AG04449 (cell line): ENCODE data around the gene ZFPM1.

Experiments used
- CTCF ChIA-PET: fragments of 350-600 bp; formaldehyde crosslinking; extraction: SDS; loops from one replicate; lab custom pipeline; 2021; ENCODE audit warnings: antibody characterized with exemption; lab: Yijun Ruan, JAX
- POLR2A ChIA-PET: fragments of 400-600, 350-600 bp; formaldehyde crosslinking; extraction: SDS; loops from one replicate; lab custom pipeline; 2020; ENCODE audit warnings: antibody characterized with exemption, inconsistent platforms; lab: Yijun Ruan, JAX
- DNase-seq: peaks from one replicate; pipeline ENCODE4 v3.0.0-alpha.2; 2010; ENCODE audit warnings: low read depth, low spot score
- H3K4me3 ChIP-seq: 2 replicates; pipeline ENCODE4 v1.5.1; 2011; ENCODE audit warnings: low read depth, mild to moderate bottlenecking, control low read depth, low read length
- CTCF ChIP-seq: IDR thresholded peaks from one replicate; pipeline ENCODE4 v1.5.1; 2011; ENCODE audit warnings: mild to moderate bottlenecking, moderate library complexity, low read length, control low read depth, inconsistent platforms; ENCODE audit not compliant: insufficient read depth; ENCODE audit errors: missing control alignments

Gene ZFPM1

GRCh38 chr16:88473666-88474534, 20.8 kb downstream of the ZFPM1 start:
- ChIA-PET POLR2A (no interaction called here), CTCF (interaction anchor here (0.6 kb wide), 1 partner anchor 49 kb away, joined by 3 read pairs; no protein-coding TSS in a partner anchor)
- H3K4me3 ChIP-seq: no peak overlapping the region
- DNase-seq: no peak
- TF ChIP-seq CTCF: no peak

- POLR2A ChIA-PET: no interaction called here
- TF ChIP-seq CTCF: no peak
- DNase-seq: no peak
- H3K4me3 ChIP-seq: no peak overlapping the region
- CTCF ChIA-PET: no interaction called here
Observed at GRCh38 chr16:88475037-88475436, 22.0 kb downstream of the ZFPM1 start.

GRCh38 chr16:88476203-88476602, 23.1 kb downstream of the ZFPM1 start:
- no peak for DNase-seq
- no peak overlapping the region for H3K4me3 ChIP-seq
- POLR2A ChIA-PET: no interaction called here
- TF ChIP-seq CTCF: no peak
- CTCF ChIA-PET: no interaction called here

GRCh38 chr16:88476817-88477397, 23.8 kb downstream of the ZFPM1 start:
- H3K4me3 ChIP-seq: no peak overlapping the region
- DNase-seq: no peak
- TF ChIP-seq CTCF: no peak
- ChIA-PET POLR2A (no interaction called here), CTCF (no interaction called here)

GRCh38 chr16:88477631-88478519, 24.8 kb downstream of the ZFPM1 start:
- CTCF ChIA-PET: no interaction called here
- POLR2A ChIA-PET: no interaction called here
- H3K4me3 ChIP-seq: no peak overlapping the region
- DNase-seq: no peak
- no peak for TF ChIP-seq CTCF
